GM18867 (cell line): ENCODE data around the gene PRTFDC1.
"Not testable (repeated sequence)": the region's sequence is repeated elsewhere in the genome, so short reads cannot be mapped to it uniquely, and the experiment has no call there.

Source experiments
- ATAC-seq: cut with Tn5 transposase; IDR thresholded peaks from one replicate; pipeline ENCODE4 v1.9.1; 2021; ENCODE audit warnings: mild to moderate bottlenecking, moderate library complexity; ENCODE audit not compliant: unreplicated experiment

PRTFDC1 gene

GRCh38 chr10:24849501-24850299 lies 102.7 kb downstream of the PRTFDC1 start:
- ATAC-seq, result no peak

DNA sequence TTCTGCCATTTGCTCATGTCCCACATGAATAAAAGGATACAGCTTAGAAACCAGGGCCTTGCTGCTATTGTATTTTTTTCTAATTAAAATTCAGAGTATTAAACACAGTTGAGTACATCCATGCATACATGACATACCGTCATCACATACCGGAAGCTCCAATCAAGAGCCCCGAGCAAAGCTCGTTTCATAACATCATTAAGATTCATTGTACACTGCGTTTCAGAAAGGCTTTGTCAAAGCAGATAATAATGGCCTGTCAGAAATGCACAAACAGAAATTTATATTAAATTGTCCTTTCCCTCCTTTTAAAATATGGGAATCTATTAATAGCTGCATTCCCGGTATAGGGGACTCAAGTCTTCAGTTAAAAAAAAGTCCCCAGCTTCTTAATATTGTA lies 103.4 kb downstream of the PRTFDC1 start:
- ATAC-seq, result no peak

GRCh38 chr10:24848195-24848594 lies 104.2 kb downstream of the PRTFDC1 start:
- ATAC-seq, result no peak

DNA sequence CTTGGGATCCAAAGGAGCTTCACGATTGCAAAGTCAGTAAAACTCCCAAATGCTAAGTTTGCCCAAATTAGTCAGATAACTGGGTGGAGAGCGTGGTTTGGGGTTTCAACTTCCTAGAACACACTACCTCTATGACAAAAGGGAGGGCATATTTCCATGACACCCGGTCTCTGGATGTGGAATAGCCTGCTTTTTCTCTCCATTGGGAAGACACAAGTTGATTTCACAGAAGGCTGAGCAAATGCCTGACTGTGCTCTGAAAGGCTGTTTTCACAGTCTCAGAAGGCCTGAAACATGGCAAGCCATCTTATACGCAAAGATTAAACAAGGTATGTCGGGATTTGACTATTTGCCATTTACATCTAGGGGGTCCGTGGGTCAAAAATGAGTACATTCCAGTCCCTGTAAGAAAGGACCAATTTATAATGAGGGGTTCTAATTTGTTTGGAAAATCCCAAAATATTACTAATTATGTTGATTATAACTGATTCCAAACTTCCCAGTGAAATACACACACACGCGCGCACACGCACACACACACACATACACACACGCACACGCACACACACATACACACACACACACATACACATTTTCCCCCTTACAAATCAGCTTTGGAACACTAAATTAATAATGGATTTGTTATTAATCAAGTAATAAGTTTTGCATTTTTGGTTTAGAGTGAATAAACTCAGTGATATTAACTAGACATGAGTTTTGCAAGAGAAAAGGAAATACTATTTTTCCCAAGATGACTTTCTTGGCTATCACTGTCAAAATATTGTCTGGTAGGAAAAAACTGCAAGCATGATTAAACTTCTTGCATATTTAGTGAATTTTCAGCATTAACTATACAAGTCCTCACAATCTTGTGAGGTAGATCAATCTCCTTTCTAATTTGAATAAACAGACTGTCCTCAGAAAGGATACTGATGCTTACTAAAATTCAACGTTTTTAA lies 105.0 kb downstream of the PRTFDC1 start:
- ATAC-seq, result no peak

DNA sequence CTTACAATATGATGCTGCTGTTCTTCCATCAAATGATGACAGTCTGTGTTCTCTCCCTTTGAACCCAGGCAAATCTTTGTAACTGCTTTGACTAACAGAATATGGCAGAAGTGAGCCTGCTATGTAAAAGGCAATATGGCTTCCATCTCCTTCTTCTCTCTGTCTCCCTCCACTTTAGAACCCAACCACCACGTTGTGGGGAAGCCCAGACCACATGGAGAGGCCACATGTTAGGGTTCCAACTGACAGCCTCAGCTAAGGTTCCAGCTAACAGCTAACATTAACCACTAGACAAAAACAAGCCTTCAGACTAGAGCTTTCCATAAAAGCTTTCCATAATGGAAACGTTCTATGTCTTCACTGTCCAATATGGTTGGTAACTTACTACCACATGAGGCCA lies 107.7 kb downstream of the PRTFDC1 start:
- no peak for ATAC-seq

GRCh38 chr10:24843256-24843655 lies 109.2 kb downstream of the PRTFDC1 start:
- ATAC-seq, result no peak

- no peak for ATAC-seq
Observed at GRCh38 chr10:24842856-24843255, 109.5 kb downstream of the PRTFDC1 start.

GRCh38 chr10:24841530-24841929 lies 110.9 kb downstream of the PRTFDC1 start:
- ATAC-seq, result no peak

- no peak for ATAC-seq
Observed at GRCh38 chr10:24840784-24841183, 111.6 kb downstream of the PRTFDC1 start.

DNA sequence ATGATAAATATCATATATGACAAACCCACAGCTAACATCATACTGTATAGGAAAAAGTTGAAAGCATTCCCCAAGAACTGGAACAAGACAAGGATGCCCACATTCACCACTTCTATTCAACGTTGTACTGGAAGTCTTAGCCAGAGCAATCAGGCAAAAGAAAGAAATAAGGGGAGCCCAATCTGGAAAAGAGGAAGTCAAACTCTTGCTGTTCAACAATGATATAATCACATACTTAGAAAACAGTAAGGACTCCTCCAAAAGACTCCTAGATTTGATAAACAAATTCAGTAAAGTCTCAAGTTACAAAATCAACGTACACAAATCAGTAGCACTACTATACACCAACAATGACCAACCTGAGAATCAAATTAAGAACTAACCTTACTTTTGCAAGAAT lies 114.6 kb downstream of the PRTFDC1 start:
- not testable (repeated sequence) for ATAC-seq

- no peak for ATAC-seq
Observed at GRCh38 chr10:24834869-24835268, 117.5 kb downstream of the PRTFDC1 start.

DNA sequence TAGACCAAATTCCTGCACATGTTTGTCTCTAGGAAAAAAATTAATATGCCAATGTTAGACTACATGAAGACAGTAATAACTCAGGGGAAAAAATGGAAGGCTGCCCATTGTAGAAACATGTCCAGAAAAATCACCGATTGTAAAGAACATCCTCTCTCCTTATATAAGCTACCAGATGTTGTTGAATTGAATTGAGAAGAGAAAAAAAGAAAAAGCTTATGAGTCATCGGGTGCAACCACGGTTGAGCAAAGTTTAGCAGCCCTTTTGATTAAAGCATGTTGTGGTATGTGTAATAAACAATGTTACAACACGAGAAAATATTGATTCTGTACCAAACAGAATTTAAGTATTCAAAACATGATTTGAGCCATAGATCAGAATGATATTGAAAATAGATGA lies 126.4 kb downstream of the PRTFDC1 start:
- ATAC-seq, result peak; percentile 37

- peak; percentile 35 for ATAC-seq
Observed at GRCh38 chr10:24825551-24825950, 126.9 kb downstream of the PRTFDC1 start.

- ATAC-seq, result no peak
Observed at GRCh38 chr10:24824536-24824935, 127.9 kb downstream of the PRTFDC1 start.

DNA sequence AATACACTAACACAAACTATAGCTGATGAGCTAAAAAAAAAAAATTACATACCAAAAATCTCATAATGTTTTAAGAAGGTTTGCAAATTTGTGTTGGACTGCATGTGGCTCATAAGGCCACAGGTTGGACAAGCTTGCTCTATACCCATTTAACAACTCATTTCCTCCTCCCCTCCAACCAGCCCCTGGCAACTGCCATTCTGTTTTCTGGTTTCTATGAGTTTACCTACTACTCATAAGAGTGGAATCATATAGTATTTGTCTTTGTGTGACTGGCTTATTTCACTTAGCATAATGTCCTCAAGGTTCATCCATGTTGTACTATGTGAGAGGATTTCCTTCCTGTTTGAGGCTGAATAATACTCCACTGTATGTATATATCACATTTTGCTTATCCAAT lies 128.3 kb downstream of the PRTFDC1 start:
- no peak for ATAC-seq

DNA sequence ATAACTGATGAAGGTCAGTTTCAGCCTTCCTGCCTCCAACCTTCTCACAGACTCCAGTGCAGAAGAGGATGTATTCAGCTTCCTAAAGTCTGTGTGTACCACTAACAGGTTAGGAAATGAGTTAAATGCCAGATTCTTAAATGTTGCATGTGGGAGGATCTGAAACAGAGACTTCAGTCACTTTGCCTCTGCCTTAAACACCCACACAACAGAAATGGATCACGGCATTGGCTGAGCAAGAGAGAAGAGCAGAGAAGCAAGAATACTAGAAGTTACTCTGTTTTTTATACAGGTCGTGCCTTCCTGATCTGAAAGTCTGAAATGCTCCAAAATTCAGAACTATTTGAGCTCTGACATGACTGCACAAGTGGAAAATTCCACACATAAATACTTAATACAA lies 129.8 kb downstream of the PRTFDC1 start:
- peak; percentile 78 for ATAC-seq

DNA sequence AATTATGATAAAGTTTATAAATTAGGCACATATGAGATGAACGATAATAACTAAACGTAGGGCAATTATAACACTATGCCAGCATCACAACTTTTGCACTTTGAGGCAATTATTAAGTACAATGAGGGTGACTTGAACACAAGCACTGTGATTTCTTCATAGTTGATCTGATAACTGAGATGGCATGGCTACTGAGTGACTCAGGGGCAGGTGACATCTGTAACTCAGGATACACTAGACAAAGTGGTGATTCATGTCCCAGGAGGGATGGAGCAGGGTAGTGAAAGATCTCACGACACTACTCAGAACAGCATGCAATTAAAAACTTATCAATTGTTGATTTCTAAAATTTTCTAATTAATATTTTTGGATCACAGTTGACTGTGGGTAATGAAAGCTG lies 130.4 kb downstream of the PRTFDC1 start:
- no peak for ATAC-seq

- ATAC-seq, result no peak
Observed at GRCh38 chr10:24816868-24817396, 135.5 kb downstream of the PRTFDC1 start.

- ATAC-seq, result no peak
Observed at GRCh38 chr10:24814568-24815313, 137.7 kb downstream of the PRTFDC1 start.

DNA sequence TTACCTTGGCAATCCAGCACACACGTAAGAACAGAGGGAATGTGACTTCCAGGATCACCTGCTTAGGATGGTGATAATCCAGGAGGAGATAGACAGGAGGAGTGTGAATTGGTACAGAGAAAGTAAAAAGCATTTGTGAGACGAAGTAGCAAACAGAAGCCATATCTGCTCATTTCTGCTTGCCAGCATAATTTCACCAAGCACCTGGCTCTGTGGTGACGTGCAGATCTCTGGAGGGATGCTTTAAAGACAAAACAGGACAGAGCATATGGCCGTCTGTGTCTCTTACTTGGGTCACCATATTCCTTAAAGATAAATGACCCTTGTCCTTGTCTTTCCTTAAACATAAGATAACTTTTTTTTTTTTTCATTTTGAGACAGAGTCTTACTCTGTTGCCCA lies 138.6 kb downstream of the PRTFDC1 start:
- ATAC-seq, result no peak

DNA sequence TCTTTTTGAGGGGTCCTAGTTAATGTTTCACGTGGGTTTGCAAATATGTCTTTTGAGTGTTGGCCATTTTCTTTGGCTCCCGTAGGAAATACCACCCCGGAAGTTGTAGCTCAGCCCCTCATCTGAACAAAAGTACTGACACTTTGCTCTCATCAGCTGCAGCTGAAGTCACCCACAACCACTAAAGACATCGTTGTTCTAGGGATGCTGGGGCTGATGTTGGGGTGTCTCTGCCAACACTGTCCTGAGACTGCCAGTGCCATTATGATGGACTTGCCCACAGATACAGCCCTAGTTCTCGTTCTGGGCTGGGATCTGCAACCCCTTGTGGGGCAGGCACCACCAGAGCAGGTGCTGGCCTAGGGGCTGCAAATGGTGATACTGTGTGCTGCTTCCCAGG lies 146.1 kb downstream of the PRTFDC1 start:
- no peak for ATAC-seq
